ENCODE data around the gene C2CD3.
A peak's percentile ranks its signal among the peaks of the same experiment; 100 is the strongest.

DNA sequence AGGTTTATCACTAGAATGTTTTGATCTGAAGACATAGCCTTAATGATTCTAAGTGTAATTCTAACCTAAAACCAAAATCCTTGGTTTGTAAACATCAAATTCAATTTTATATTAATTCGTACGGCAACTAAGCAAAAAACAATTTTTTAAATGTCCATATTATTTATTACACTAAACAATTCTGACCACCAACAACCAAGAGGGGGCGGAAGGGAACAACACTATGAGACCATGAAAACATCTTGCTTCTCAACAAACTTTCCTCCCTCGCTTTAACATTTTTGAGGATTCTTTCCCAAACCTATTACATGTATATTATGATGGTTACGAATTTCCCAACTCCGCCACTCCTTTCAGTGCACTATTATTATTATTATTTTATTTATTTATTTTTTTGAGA is 181.6 kb downstream of the C2CD3 start:
- TF ChIP-seq, protein P1, sequence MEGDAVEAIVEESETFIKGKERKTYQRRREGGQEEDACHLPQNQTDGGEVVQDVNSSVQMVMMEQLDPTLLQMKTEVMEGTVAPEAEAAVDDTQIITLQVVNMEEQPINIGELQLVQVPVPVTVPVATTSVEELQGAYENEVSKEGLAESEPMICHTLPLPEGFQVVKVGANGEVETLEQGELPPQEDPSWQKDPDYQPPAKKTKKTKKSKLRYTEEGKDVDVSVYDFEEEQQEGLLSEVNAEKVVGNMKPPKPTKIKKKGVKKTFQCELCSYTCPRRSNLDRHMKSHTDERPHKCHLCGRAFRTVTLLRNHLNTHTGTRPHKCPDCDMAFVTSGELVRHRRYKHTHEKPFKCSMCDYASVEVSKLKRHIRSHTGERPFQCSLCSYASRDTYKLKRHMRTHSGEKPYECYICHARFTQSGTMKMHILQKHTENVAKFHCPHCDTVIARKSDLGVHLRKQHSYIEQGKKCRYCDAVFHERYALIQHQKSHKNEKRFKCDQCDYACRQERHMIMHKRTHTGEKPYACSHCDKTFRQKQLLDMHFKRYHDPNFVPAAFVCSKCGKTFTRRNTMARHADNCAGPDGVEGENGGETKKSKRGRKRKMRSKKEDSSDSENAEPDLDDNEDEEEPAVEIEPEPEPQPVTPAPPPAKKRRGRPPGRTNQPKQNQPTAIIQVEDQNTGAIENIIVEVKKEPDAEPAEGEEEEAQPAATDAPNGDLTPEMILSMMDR (IDR thresholded peaks at IDR 0.05; ENCODE audit: low read depth, low read length) = peak; percentile 56
- no peak for TF ChIP-seq EZH2phosphoT487 (IDR thresholded peaks at IDR 0.05; ENCODE audit: low read depth)
